ENCODE data around the gene FANCI.

The FANCI gene

GRCh38 chr15:89356634-89357298, 113.0 kb downstream of the FANCI start:
- Histone ChIP-seq H3K9me3 (ENCODE audit: control insufficient read depth in 1 of 2, low read length in 2 of 2) (no peaks in the 10 kb centered on the region), H3K27ac (ENCODE audit: low read length) (no peak overlapping the region), H3K36me3 (ENCODE audit: control insufficient read depth in 1 of 2, insufficient read depth in 2 of 2, low read length in 2 of 2) (no peaks in the 10 kb centered on the region), H3K4me3 (ENCODE audit: low read depth in 1 of 2, low read length in 2 of 2) (no peak overlapping the region), H3K4me1 (ENCODE audit: control insufficient read depth in 1 of 2, insufficient read depth in 2 of 2, low read length in 2 of 2) (peaks cover 0 to 11% of the 10 kb centered on the region in 2 donors), H3K27me3 (ENCODE audit: low read depth, low read length) (peaks cover 61% of the 10 kb centered on the region)

- Histone ChIP-seq H3K27ac (ENCODE audit: low read length) (no peak overlapping the region), H3K9me3 (ENCODE audit: control insufficient read depth in 1 of 2, low read length in 2 of 2) (no peaks in the 10 kb centered on the region), H3K4me1 (ENCODE audit: control insufficient read depth in 1 of 2, insufficient read depth in 2 of 2, low read length in 2 of 2) (peaks cover 0 to 22% of the 10 kb centered on the region in 2 donors), H3K4me3 (ENCODE audit: low read depth in 1 of 2, low read length in 2 of 2) (peak overlapping the region in 1 of 2 donors; percentile 62), H3K36me3 (ENCODE audit: control insufficient read depth in 1 of 2, insufficient read depth in 2 of 2, low read length in 2 of 2) (no peaks in the 10 kb centered on the region), H3K27me3 (ENCODE audit: low read depth, low read length) (peaks cover 75% of the 10 kb centered on the region)
These were observed 114.6 kb downstream of the FANCI start for GRCh38 chr15:89358435-89358754.

GRCh38 chr15:89358755-89359439, 115.1 kb downstream of the FANCI start:
- H3K4me1 ChIP-seq (ENCODE audit: control insufficient read depth in 1 of 2, insufficient read depth in 2 of 2, low read length in 2 of 2), result peaks cover 0 to 22% of the 10 kb centered on the region in 2 donors
- H3K27ac ChIP-seq (ENCODE audit: low read length), result no peak overlapping the region
- peak overlapping the region in 1 of 2 donors; percentile 62 for H3K4me3 ChIP-seq (ENCODE audit: low read depth in 1 of 2, low read length in 2 of 2)
- H3K36me3 ChIP-seq (ENCODE audit: control insufficient read depth in 1 of 2, insufficient read depth in 2 of 2, low read length in 2 of 2), result no peaks in the 10 kb centered on the region
- no peaks in the 10 kb centered on the region for H3K9me3 ChIP-seq (ENCODE audit: control insufficient read depth in 1 of 2, low read length in 2 of 2)
- peaks cover 78% of the 10 kb centered on the region for H3K27me3 ChIP-seq (ENCODE audit: low read depth, low read length)

GRCh38 chr15:89359471-89360293, 115.9 kb downstream of the FANCI start:
- H3K4me3 ChIP-seq (ENCODE audit: low read depth in 1 of 2, low read length in 2 of 2), result peak overlapping the region in 1 of 2 donors; percentile 62
- H3K4me1 ChIP-seq (ENCODE audit: control insufficient read depth in 1 of 2, insufficient read depth in 2 of 2, low read length in 2 of 2), result peaks cover 0 to 22% of the 10 kb centered on the region in 2 donors
- no peak overlapping the region for H3K27ac ChIP-seq (ENCODE audit: low read length)
- peaks cover 83% of the 10 kb centered on the region for H3K27me3 ChIP-seq (ENCODE audit: low read depth, low read length)
- H3K36me3 ChIP-seq (ENCODE audit: control insufficient read depth in 1 of 2, insufficient read depth in 2 of 2, low read length in 2 of 2), result no peaks in the 10 kb centered on the region
- no peaks in the 10 kb centered on the region for H3K9me3 ChIP-seq (ENCODE audit: control insufficient read depth in 1 of 2, low read length in 2 of 2)

GRCh38 chr15:89360294-89360971, 116.7 kb downstream of the FANCI start:
- Histone ChIP-seq H3K27ac (ENCODE audit: low read length) (no peak overlapping the region), H3K4me3 (ENCODE audit: low read depth in 1 of 2, low read length in 2 of 2) (no peak overlapping the region), H3K36me3 (ENCODE audit: control insufficient read depth in 1 of 2, insufficient read depth in 2 of 2, low read length in 2 of 2) (no peaks in the 10 kb centered on the region), H3K4me1 (ENCODE audit: control insufficient read depth in 1 of 2, insufficient read depth in 2 of 2, low read length in 2 of 2) (peaks cover 0 to 22% of the 10 kb centered on the region in 2 donors), H3K27me3 (ENCODE audit: low read depth, low read length) (peaks cover 88% of the 10 kb centered on the region), H3K9me3 (ENCODE audit: control insufficient read depth in 1 of 2, low read length in 2 of 2) (no peaks in the 10 kb centered on the region)

GRCh38 chr15:89361451-89362202, 117.8 kb downstream of the FANCI start:
- peaks cover 0 to 22% of the 10 kb centered on the region in 2 donors for H3K4me1 ChIP-seq (ENCODE audit: control insufficient read depth in 1 of 2, insufficient read depth in 2 of 2, low read length in 2 of 2)

GRCh38 chr15:89362203-89363101, 118.7 kb downstream of the FANCI start:
- Histone ChIP-seq H3K27me3 (ENCODE audit: low read depth, low read length) (peaks cover 93% of the 10 kb centered on the region), H3K4me3 (ENCODE audit: low read depth in 1 of 2, low read length in 2 of 2) (peak overlapping the region in 1 of 2 donors; percentile 38), H3K27ac (ENCODE audit: low read length) (no peak overlapping the region), H3K36me3 (ENCODE audit: control insufficient read depth in 1 of 2, insufficient read depth in 2 of 2, low read length in 2 of 2) (no peaks in the 10 kb centered on the region), H3K9me3 (ENCODE audit: control insufficient read depth in 1 of 2, low read length in 2 of 2) (no peaks in the 10 kb centered on the region), H3K4me1 (ENCODE audit: control insufficient read depth in 1 of 2, insufficient read depth in 2 of 2, low read length in 2 of 2) (peaks cover 0 to 28% of the 10 kb centered on the region in 2 donors)

More at GRCh38 chr15:89361451-89362202, 117.8 kb downstream of the FANCI start:
- Histone ChIP-seq H3K27ac (ENCODE audit: low read length) (no peak overlapping the region), H3K27me3 (ENCODE audit: low read depth, low read length) (peaks cover 93% of the 10 kb centered on the region), H3K9me3 (ENCODE audit: control insufficient read depth in 1 of 2, low read length in 2 of 2) (no peaks in the 10 kb centered on the region), H3K36me3 (ENCODE audit: control insufficient read depth in 1 of 2, insufficient read depth in 2 of 2, low read length in 2 of 2) (no peaks in the 10 kb centered on the region), H3K4me3 (ENCODE audit: low read depth in 1 of 2, low read length in 2 of 2) (peak overlapping the region in 1 of 2 donors; percentile 38)

- peaks cover 0 to 35% of the 10 kb centered on the region in 2 donors for H3K4me1 ChIP-seq (ENCODE audit: control insufficient read depth in 1 of 2, insufficient read depth in 2 of 2, low read length in 2 of 2)
- H3K36me3 ChIP-seq (ENCODE audit: control insufficient read depth in 1 of 2, insufficient read depth in 2 of 2, low read length in 2 of 2), result no peaks in the 10 kb centered on the region
- H3K27ac ChIP-seq (ENCODE audit: low read length), result no peak overlapping the region
- no peak overlapping the region for H3K4me3 ChIP-seq (ENCODE audit: low read depth in 1 of 2, low read length in 2 of 2)
- H3K9me3 ChIP-seq (ENCODE audit: control insufficient read depth in 1 of 2, low read length in 2 of 2), result no peaks in the 10 kb centered on the region
- H3K27me3 ChIP-seq (ENCODE audit: low read depth, low read length), result peaks cover 92% of the 10 kb centered on the region
These were observed 119.4 kb downstream of the FANCI start for GRCh38 chr15:89363133-89363532.

GRCh38 chr15:89363770-89364169, 120.0 kb downstream of the FANCI start:
- H3K4me3 ChIP-seq (ENCODE audit: low read depth in 1 of 2, low read length in 2 of 2), result no peak overlapping the region
- no peaks in the 10 kb centered on the region for H3K9me3 ChIP-seq (ENCODE audit: control insufficient read depth in 1 of 2, low read length in 2 of 2)
- peaks cover 0 to 32% of the 10 kb centered on the region in 2 donors for H3K4me1 ChIP-seq (ENCODE audit: control insufficient read depth in 1 of 2, insufficient read depth in 2 of 2, low read length in 2 of 2)
- no peak overlapping the region for H3K27ac ChIP-seq (ENCODE audit: low read length)
- no peaks in the 10 kb centered on the region for H3K36me3 ChIP-seq (ENCODE audit: control insufficient read depth in 1 of 2, insufficient read depth in 2 of 2, low read length in 2 of 2)
- peaks cover 95% of the 10 kb centered on the region for H3K27me3 ChIP-seq (ENCODE audit: low read depth, low read length)

GRCh38 chr15:89364341-89364740, 120.6 kb downstream of the FANCI start:
- H3K27ac ChIP-seq (ENCODE audit: low read length), result no peak overlapping the region
- H3K4me3 ChIP-seq (ENCODE audit: low read depth in 1 of 2, low read length in 2 of 2), result no peak overlapping the region

More at GRCh38 chr15:89364341-89364740, 120.6 kb downstream of the FANCI start:
- peaks cover 98% of the 10 kb centered on the region for H3K27me3 ChIP-seq (ENCODE audit: low read depth, low read length)
- no peaks in the 10 kb centered on the region for H3K36me3 ChIP-seq (ENCODE audit: control insufficient read depth in 1 of 2, insufficient read depth in 2 of 2, low read length in 2 of 2)
- peaks cover 0 to 28% of the 10 kb centered on the region in 2 donors for H3K4me1 ChIP-seq (ENCODE audit: control insufficient read depth in 1 of 2, insufficient read depth in 2 of 2, low read length in 2 of 2)
- no peaks in the 10 kb centered on the region for H3K9me3 ChIP-seq (ENCODE audit: control insufficient read depth in 1 of 2, low read length in 2 of 2)
